Brain microvascular endothelial cell (primary cell): ENCODE data around the gene RNF26.

Experiments used
- DNase-seq: peaks from one replicate; pipeline ENCODE4 v3.0.0-alpha.2; 2020
- H3K27ac ChIP-seq: fragments of 250-450 bp; sonication (Bioruptor Pico); 2 replicates; pipeline ENCODE4 v1.5.1; 2020; ENCODE audit warnings: mild to moderate bottlenecking, moderate library complexity
- H3K27me3 ChIP-seq: fragments of 250-450 bp; sonication (Bioruptor Pico); replicated peaks from 2 replicates; pipeline ENCODE4 v1.5.1; 2020; ENCODE audit warnings: mild to moderate bottlenecking
- H3K36me3 ChIP-seq: fragments of 250-450 bp; sonication (Bioruptor Pico); replicated peaks from 2 replicates; pipeline ENCODE4 v1.5.1; 2020; ENCODE audit warnings: mild to moderate bottlenecking
- H3K4me3 ChIP-seq: 2 replicates; pipeline ENCODE4 v1.5.1; 2011; ENCODE audit warnings: low read depth, mild to moderate bottlenecking, control low read depth, low read length, moderate library complexity
- CTCF ChIP-seq: IDR thresholded peaks from 2 replicates; pipeline ENCODE4 v1.5.1; 2011; ENCODE audit warnings: low read depth, mild to moderate bottlenecking, moderate library complexity, low read length, control low read depth, inconsistent platforms; ENCODE audit errors: missing control alignments
- in situ Hi-C: cut with HindIII; loops from 2 replicates; pipeline ENCODE4 v1.10.0; 2017; ENCODE audit warnings: low sequenced_read_pairs, low pct_ligation_motif_present

Gene RNF26

DNA sequence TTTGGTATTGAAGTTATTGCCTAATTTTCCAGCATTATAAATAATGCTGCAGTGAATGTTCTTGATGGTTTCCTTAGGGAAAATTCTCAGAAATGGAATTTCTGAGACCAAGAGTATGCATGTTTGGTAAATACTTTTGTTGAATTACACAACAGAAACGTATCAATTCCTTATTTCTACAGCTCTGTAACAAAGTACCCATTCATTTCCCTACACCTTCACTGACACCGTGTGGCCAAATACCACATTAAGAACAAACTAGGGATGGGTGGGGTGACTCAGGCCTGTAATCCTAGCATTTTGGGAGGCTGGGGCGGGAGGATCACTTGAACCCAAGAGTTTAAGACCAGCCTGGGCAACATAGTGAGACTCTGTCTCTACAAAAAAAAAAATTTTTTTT lies 39.1 kb upstream of the RNF26 start:
- in situ Hi-C loops, result no loop called here
- H3K36me3 ChIP-seq, result peaks cover 37% of the 10 kb centered on the region
- H3K27me3 ChIP-seq, result no peaks in the 10 kb centered on the region

DNA sequence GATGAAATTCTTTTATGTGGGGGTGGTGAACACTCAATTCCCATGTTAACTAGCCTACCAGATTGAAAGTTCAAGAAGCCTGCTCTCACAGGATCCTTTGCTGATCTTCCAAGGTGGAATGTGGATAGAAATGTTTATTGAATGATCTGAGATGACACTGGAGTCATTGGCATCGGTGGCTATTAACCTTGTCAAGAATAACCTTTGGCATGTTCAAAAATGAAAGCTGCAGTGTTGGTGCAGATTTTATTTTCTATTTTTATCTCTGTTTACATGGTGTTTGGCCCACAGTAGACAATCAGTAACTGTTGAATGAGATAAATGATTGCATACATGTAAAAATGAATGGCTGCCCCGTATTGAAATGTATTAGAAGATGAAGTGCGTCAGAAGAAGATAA lies 36.4 kb upstream of the RNF26 start:
- Histone ChIP-seq H3K27me3 (no peaks in the 10 kb centered on the region), H3K4me3 (no peak overlapping the region), H3K27ac (no peak overlapping the region), H3K36me3 (peaks cover 38% of the 10 kb centered on the region)
- DNase-seq, result no peak
- in situ Hi-C loops, result no loop called here
- TF ChIP-seq CTCF, result no peak

More for the DNA sequence above, 39.1 kb upstream of the RNF26 start:
- Histone ChIP-seq H3K27ac (no peak overlapping the region), H3K4me3 (no peak overlapping the region)
- no peak for DNase-seq
- TF ChIP-seq CTCF, result peak; percentile 17

DNA sequence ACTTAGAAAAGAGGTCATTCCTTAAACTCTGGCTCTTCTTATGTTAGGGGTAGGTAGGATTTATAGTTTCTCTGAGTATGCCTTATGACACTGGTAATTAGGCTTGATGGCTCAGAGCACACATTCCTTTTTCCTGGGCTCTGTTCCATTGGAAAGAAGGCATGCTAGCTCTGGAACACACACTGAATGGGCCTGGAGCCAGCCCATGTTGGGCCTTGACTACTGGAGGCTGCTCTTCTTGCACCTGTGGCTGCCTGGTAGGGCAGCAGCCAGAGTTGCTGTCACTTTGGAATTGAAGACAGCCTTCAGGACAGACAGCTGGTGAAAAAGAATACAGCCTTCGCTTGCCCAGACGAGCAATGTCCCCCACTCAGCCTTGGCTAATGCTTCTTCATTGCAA lies 35.6 kb upstream of the RNF26 start:
- Histone ChIP-seq H3K27ac (no peak overlapping the region), H3K27me3 (no peaks in the 10 kb centered on the region), H3K4me3 (no peak overlapping the region), H3K36me3 (peaks cover 42% of the 10 kb centered on the region)
- TF ChIP-seq CTCF, result no peak
- in situ Hi-C loops, result no loop called here
- DNase-seq, result no peak

DNA sequence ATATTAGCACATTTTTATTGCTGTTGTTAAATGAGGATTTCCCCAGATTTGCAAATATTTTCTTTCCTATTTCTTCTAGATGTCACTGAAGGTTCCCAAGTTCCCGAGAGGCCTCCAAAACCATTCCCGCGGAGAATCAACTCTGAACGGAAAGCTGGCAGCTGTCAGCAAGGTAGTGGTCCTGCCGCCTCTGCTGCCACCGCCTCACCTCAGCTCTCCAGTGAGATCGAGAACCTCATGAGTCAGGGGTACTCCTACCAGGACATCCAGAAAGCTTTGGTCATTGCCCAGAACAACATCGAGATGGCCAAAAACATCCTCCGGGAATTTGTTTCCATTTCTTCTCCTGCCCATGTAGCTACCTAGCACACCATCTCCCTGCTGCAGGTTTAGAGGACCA lies 34.9 kb upstream of the RNF26 start:
- H3K4me3 ChIP-seq, result no peak overlapping the region
- H3K36me3 ChIP-seq, result peaks cover 45% of the 10 kb centered on the region
- H3K27ac ChIP-seq, result no peak overlapping the region
- TF ChIP-seq CTCF, result no peak
- DNase-seq, result no peak
- in situ Hi-C loops, result no loop called here
- H3K27me3 ChIP-seq, result no peaks in the 10 kb centered on the region

DNA sequence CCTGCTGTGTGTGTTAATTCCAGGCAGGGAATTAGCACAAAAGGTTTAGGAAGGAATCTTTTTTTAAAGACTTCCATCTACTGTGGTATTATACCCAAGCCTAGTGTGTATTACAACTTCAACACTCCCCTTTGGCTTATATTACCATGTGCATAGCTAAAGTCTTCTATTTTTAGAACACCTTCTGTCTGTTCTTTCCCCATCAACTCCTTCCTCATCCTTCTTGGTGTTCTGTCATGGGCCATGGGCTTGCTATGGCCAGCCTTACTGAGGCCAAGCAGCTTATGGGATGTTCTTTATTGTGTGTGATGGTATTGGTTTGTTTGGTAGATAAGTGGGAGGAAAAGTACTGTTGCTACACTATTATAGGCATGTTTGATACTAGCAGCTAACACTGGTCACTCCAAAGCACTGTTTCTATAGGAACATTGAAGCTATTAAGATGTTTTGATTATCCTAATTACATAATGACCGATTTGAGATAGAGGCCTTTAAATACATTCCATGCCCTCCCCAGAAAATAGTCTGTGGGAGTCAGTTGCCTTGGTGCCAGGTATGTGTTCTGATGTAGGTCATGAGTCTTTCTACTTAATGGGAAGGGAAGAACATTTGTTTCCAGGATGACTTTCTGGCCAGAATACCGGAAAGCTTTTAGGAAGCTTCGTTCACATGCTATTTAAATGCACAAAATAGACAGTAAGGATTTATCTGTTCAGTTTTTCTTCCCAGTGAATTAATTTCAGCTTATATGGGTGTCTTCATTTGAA lies 33.9 kb upstream of the RNF26 start:
- TF ChIP-seq CTCF, result no peak
- H3K36me3 ChIP-seq, result peaks cover 45% of the 10 kb centered on the region
- H3K27me3 ChIP-seq, result no peaks in the 10 kb centered on the region
- in situ Hi-C loops, result no loop called here
- H3K4me3 ChIP-seq, result no peak overlapping the region
- no peak overlapping the region for H3K27ac ChIP-seq
- DNase-seq, result no peak

- Histone ChIP-seq H3K27ac (no peak overlapping the region), H3K27me3 (no peaks in the 10 kb centered on the region), H3K4me3 (no peak overlapping the region), H3K36me3 (peaks cover 33% of the 10 kb centered on the region)
- in situ Hi-C loops, result no loop called here
- no peak for TF ChIP-seq CTCF
- no peak for DNase-seq
Measured at GRCh38 chr11:119303227-119303718, 31.1 kb upstream of the RNF26 start.
